MCF 10A (cell line): Measurements from ENCODE around the gene COIL. TPM values are rescaled to one million over a fixed set of nuclear protein-coding genes. Genes with fewer than 3 reads are reported as not detected.

ENCODE experiments used
- BruUV-seq: library from RNA; stranded (reverse); fragments of 400-500 nt; replicated peaks from 2 replicates; lab custom pipeline; 2021; lab: Mats Ljungman, UMichigan
- CTCF ChIA-PET: fragments of 300-600 bp; sonication (Branson Sonifier 250); formaldehyde crosslinking; extraction: SDS; loops from one replicate; lab custom pipeline; 2021; ENCODE audit warnings: antibody characterized with exemption, inconsistent platforms; lab: Yijun Ruan, JAX
- POLR2A ChIA-PET: fragments of 300-600, 350-650 bp; sonication (Branson Sonifier 250); formaldehyde crosslinking; extraction: SDS; loops from one replicate; lab custom pipeline; 2020; ENCODE audit warnings: antibody characterized with exemption, inconsistent platforms; lab: Yijun Ruan, JAX
- DNase-seq: peaks from one replicate; pipeline ENCODE4 v3.0.0-alpha.2; 2018; ENCODE audit not compliant: unreplicated experiment
- H3K27ac Mint-ChIP-seq: one replicate; pipeline ENCODE4 v1.8.0; 2022; ENCODE audit warnings: mild to moderate bottlenecking, low read depth, mixed read lengths; ENCODE audit not compliant: unreplicated experiment
- H3K27me3 Mint-ChIP-seq: one replicate; pipeline ENCODE4 v1.8.0; 2022; ENCODE audit warnings: mixed read lengths; ENCODE audit not compliant: insufficient read depth, unreplicated experiment
- H3K36me3 Mint-ChIP-seq: one replicate; pipeline ENCODE4 v1.8.0; 2022; ENCODE audit warnings: mild to moderate bottlenecking, moderate library complexity, mixed read lengths; ENCODE audit not compliant: insufficient read depth, unreplicated experiment
- H3K4me1 Mint-ChIP-seq: one replicate; pipeline ENCODE4 v1.8.0; 2022; ENCODE audit warnings: mixed read lengths; ENCODE audit not compliant: insufficient read depth, unreplicated experiment
- H3K4me3 Mint-ChIP-seq: one replicate; pipeline ENCODE4 v1.8.0; 2022; ENCODE audit warnings: mild to moderate bottlenecking, moderate library complexity, mixed read lengths; ENCODE audit not compliant: unreplicated experiment
- H3K9me3 Mint-ChIP-seq: one replicate; pipeline ENCODE4 v1.8.0; 2022; ENCODE audit warnings: mixed read lengths; ENCODE audit not compliant: unreplicated experiment
- CTCF ChIP-seq: fragments of 200-600 bp; IDR thresholded peaks from one replicate; pipeline ENCODE4 v1.8.0; 2022; ENCODE audit warnings: antibody characterized with exemption, mild to moderate bottlenecking; ENCODE audit not compliant: unreplicated experiment
- intact Hi-C: fragments of 100-400 bp; cut with micrococcal nuclease; formaldehyde crosslinking; loops from 2 replicates; pipeline ENCODE4 v1.14.1; 2022
- total RNA-seq: library from RNA; stranded (reverse); gene quantifications from 2 replicates; pipeline ENCODE4 v1.2.3, GENCODE V29; 2022

The COIL gene
- total RNA-seq, 1 experiment from 2014 or later: 15.4 TPM

- POLR2A ChIA-PET: interaction anchor here (1.1 kb wide), 1 partner anchor 9 kb away, joined by 3 read pairs; no protein-coding TSS in a partner anchor
- Mint-ChIP-seq H3K27me3 (no peaks in the 10 kb centered on the region), H3K27ac (no peak overlapping the region), H3K36me3 (peaks cover 66% of the 10 kb centered on the region), H3K9me3 (no peaks in the 10 kb centered on the region), H3K4me1 (peaks cover 15% of the 10 kb centered on the region), H3K4me3 (no peak overlapping the region)
- CTCF ChIA-PET: interaction anchor here (1.3 to 2.2 kb wide), 2 partner anchors 74 to 119 kb away, joined by 4 to 5 read pairs; no protein-coding TSS in a partner anchor
- BruUV-seq: no TSS peak
- TF ChIP-seq CTCF: no peak
- DNase-seq: no peak
- intact Hi-C loops: no loop called here
These were observed 23.2 kb downstream of the COIL start for GRCh38 chr17:56937687-56938086.

- no peak for DNase-seq
- no peaks in the 10 kb centered on the region for H3K27me3 Mint-ChIP-seq
- H3K4me3 Mint-ChIP-seq: no peak overlapping the region
- BruUV-seq: no TSS peak
- CTCF ChIA-PET: interaction anchor here (0.9 to 2.2 kb wide), 6 partner anchors 9 to 118 kb away, joined by 3 to 5 read pairs (median 4); partner anchors contain the start of gene TRIM25
- intact Hi-C loops: no loop called here
- H3K4me1 Mint-ChIP-seq: peaks cover 15% of the 10 kb centered on the region
- POLR2A ChIA-PET: interaction anchor here (0.5 to 1.7 kb wide), 4 partner anchors 9 to 1210 kb away, joined by 3 to 6 read pairs (median 4); no protein-coding TSS in a partner anchor
- H3K9me3 Mint-ChIP-seq: no peaks in the 10 kb centered on the region
- H3K36me3 Mint-ChIP-seq: peaks cover 61% of the 10 kb centered on the region
- H3K27ac Mint-ChIP-seq: no peak overlapping the region
- no peak for TF ChIP-seq CTCF
These were observed 24.0 kb downstream of the COIL start for GRCh38 chr17:56936697-56937322.

GRCh38 chr17:56935461-56935860 lies 25.4 kb downstream of the COIL start:
- POLR2A ChIA-PET: interaction anchor here (1.4 to 1.7 kb wide), 2 partner anchors 8 to 16 kb away, joined by 4 to 6 read pairs; no protein-coding TSS in a partner anchor
- peaks cover 54% of the 10 kb centered on the region for H3K36me3 Mint-ChIP-seq
- no peak overlapping the region for H3K27ac Mint-ChIP-seq
- intact Hi-C loops: no loop called here
- peaks cover 15% of the 10 kb centered on the region for H3K4me1 Mint-ChIP-seq
- no peaks in the 10 kb centered on the region for H3K9me3 Mint-ChIP-seq
- no peaks in the 10 kb centered on the region for H3K27me3 Mint-ChIP-seq
- no peak overlapping the region for H3K4me3 Mint-ChIP-seq
- TF ChIP-seq CTCF: no peak
- CTCF ChIA-PET: interaction anchor here (0.7 to 2.2 kb wide), 3 partner anchors 25 to 117 kb away, joined by 3 to 5 read pairs (median 5); partner anchors contain the start of gene COIL
- BruUV-seq: no TSS peak
- no peak for DNase-seq

GRCh38 chr17:56934280-56934679 lies 26.6 kb downstream of the COIL start:
- ChIA-PET POLR2A (interaction anchor here (1.5 kb wide), 1 partner anchor 20 kb away, joined by 3 read pairs; the partner anchor contains the start of gene TRIM25), CTCF (no interaction called here)
- peaks cover 15% of the 10 kb centered on the region for H3K4me1 Mint-ChIP-seq
- no TSS peak for BruUV-seq
- no peak for TF ChIP-seq CTCF
- intact Hi-C loops: no loop called here
- peaks cover 45% of the 10 kb centered on the region for H3K36me3 Mint-ChIP-seq
- no peaks in the 10 kb centered on the region for H3K9me3 Mint-ChIP-seq
- no peak overlapping the region for H3K4me3 Mint-ChIP-seq
- no peak overlapping the region for H3K27ac Mint-ChIP-seq
- DNase-seq: no peak
- H3K27me3 Mint-ChIP-seq: no peaks in the 10 kb centered on the region
